Activated CD4-positive, alpha-beta T cell treated with anti-CD3 and anti-CD28 coated beads, Interleukin-2, amount 10 ng/mL, durations not matched to agents 7 days and 5 days (primary cell): ENCODE measurements around the gene CACNA2D3. TPM values are rescaled to one million over a fixed set of nuclear protein-coding genes. Genes with fewer than 3 reads are reported as not detected.

Source experiments
- CTCF ChIA-PET: fragments of 350-600 bp; sonication (Branson Sonifier 250); formaldehyde crosslinking; loops from one replicate; lab custom pipeline; 2021; ENCODE audit warnings: antibody characterized with exemption; lab: Charles Lee
- POLR2A ChIA-PET: fragments of 350-600 bp; sonication (Branson Sonifier 250); formaldehyde crosslinking; loops from one replicate; lab custom pipeline; 2021; ENCODE audit warnings: antibody characterized with exemption; lab: Charles Lee
- DNase-seq: peaks from one replicate; pipeline ENCODE4 v3.0.0-alpha.2; 2020
- H3K27ac Mint-ChIP-seq: one replicate; pipeline ENCODE4 v1.8.0; 2021; ENCODE audit warnings: mild to moderate bottlenecking, moderate library complexity, mixed read lengths
- H3K27me3 Mint-ChIP-seq: one replicate; pipeline ENCODE4 v1.8.0; 2021; ENCODE audit warnings: mixed read lengths
- H3K36me3 Mint-ChIP-seq: one replicate; pipeline ENCODE4 v1.8.0; 2021; ENCODE audit warnings: low read depth, mixed read lengths
- H3K4me1 Mint-ChIP-seq: one replicate; pipeline ENCODE4 v1.8.0; 2021; ENCODE audit warnings: mixed read lengths
- H3K4me3 Mint-ChIP-seq: one replicate; pipeline ENCODE4 v1.8.0; 2021; ENCODE audit warnings: mild to moderate bottlenecking, moderate library complexity, mixed read lengths
- H3K9me3 Mint-ChIP-seq: one replicate; pipeline ENCODE4 v1.8.0; 2021; ENCODE audit warnings: mixed read lengths
- total RNA-seq, 2 experiments: library from RNA; stranded (reverse); gene quantifications; one replicate each; pipeline ENCODE4 v1.2.3, GENCODE V29; 2021

The CACNA2D3 gene
- total RNA-seq, 2 experiments from 2014 or later, result not detected

GRCh38 chr3:55036883-55037577 lies 914.7 kb downstream of the CACNA2D3 start:
- POLR2A ChIA-PET, result no interaction called here
- H3K27ac Mint-ChIP-seq, result no peak overlapping the region
- H3K27me3 Mint-ChIP-seq, result no peaks in the 10 kb centered on the region
- H3K4me1 Mint-ChIP-seq, result no peaks in the 10 kb centered on the region
- DNase-seq, result no peak
- H3K9me3 Mint-ChIP-seq, result no peaks in the 10 kb centered on the region
- no peaks in the 10 kb centered on the region for H3K36me3 Mint-ChIP-seq
- no peak overlapping the region for H3K4me3 Mint-ChIP-seq
- CTCF ChIA-PET, result no interaction called here

- H3K36me3 Mint-ChIP-seq, result no peaks in the 10 kb centered on the region
- H3K4me3 Mint-ChIP-seq, result no peak overlapping the region
- ChIA-PET CTCF (no interaction called here), POLR2A (no interaction called here)
- H3K27ac Mint-ChIP-seq, result no peak overlapping the region
- H3K9me3 Mint-ChIP-seq, result no peaks in the 10 kb centered on the region
- no peaks in the 10 kb centered on the region for H3K4me1 Mint-ChIP-seq
- H3K27me3 Mint-ChIP-seq, result no peaks in the 10 kb centered on the region
- DNase-seq, result no peak
Measured at GRCh38 chr3:55042591-55042990, 920.2 kb downstream of the CACNA2D3 start.

GRCh38 chr3:55044486-55044885 lies 922.1 kb downstream of the CACNA2D3 start:
- H3K27ac Mint-ChIP-seq, result no peak overlapping the region
- H3K9me3 Mint-ChIP-seq, result no peaks in the 10 kb centered on the region
- DNase-seq, result no peak
- H3K4me1 Mint-ChIP-seq, result no peaks in the 10 kb centered on the region
- ChIA-PET POLR2A (no interaction called here), CTCF (no interaction called here)
- H3K27me3 Mint-ChIP-seq, result no peaks in the 10 kb centered on the region
- H3K36me3 Mint-ChIP-seq, result no peaks in the 10 kb centered on the region
- H3K4me3 Mint-ChIP-seq, result no peak overlapping the region

- POLR2A ChIA-PET, result no interaction called here
- H3K27me3 Mint-ChIP-seq, result peaks cover 1% of the 10 kb centered on the region
- peaks cover 2% of the 10 kb centered on the region for H3K9me3 Mint-ChIP-seq
- H3K36me3 Mint-ChIP-seq, result no peaks in the 10 kb centered on the region
- CTCF ChIA-PET, result no interaction called here
- no peak overlapping the region for H3K27ac Mint-ChIP-seq
- no peak overlapping the region for H3K4me3 Mint-ChIP-seq
- no peak for DNase-seq
- no peaks in the 10 kb centered on the region for H3K4me1 Mint-ChIP-seq
Measured at GRCh38 chr3:55059027-55059629, 936.8 kb downstream of the CACNA2D3 start.

GRCh38 chr3:55060896-55061719 lies 938.8 kb downstream of the CACNA2D3 start:
- POLR2A ChIA-PET, result no interaction called here
- Mint-ChIP-seq H3K36me3 (no peaks in the 10 kb centered on the region), H3K4me3 (no peak overlapping the region), H3K9me3 (peaks cover 2% of the 10 kb centered on the region), H3K4me1 (no peaks in the 10 kb centered on the region), H3K27ac (no peak overlapping the region), H3K27me3 (no peaks in the 10 kb centered on the region)
- CTCF ChIA-PET, result interaction anchor here (0.7 kb wide), 1 partner anchor 20 kb away, joined by 3 read pairs; no protein-coding TSS in a partner anchor
- DNase-seq, result no peak

- no peaks in the 10 kb centered on the region for H3K27me3 Mint-ChIP-seq
- H3K4me1 Mint-ChIP-seq, result no peaks in the 10 kb centered on the region
- H3K36me3 Mint-ChIP-seq, result no peaks in the 10 kb centered on the region
- H3K4me3 Mint-ChIP-seq, result no peak overlapping the region
- H3K9me3 Mint-ChIP-seq, result no peaks in the 10 kb centered on the region
- no peak for DNase-seq
- ChIA-PET CTCF (no interaction called here), POLR2A (no interaction called here)
- H3K27ac Mint-ChIP-seq, result no peak overlapping the region
Measured at GRCh38 chr3:55061720-55062034, 939.3 kb downstream of the CACNA2D3 start.

- Mint-ChIP-seq H3K27me3 (no peaks in the 10 kb centered on the region), H3K27ac (no peak overlapping the region), H3K9me3 (no peaks in the 10 kb centered on the region), H3K4me1 (no peaks in the 10 kb centered on the region), H3K4me3 (no peak overlapping the region), H3K36me3 (no peaks in the 10 kb centered on the region)
- DNase-seq, result no peak
- CTCF ChIA-PET, result no interaction called here
- POLR2A ChIA-PET, result no interaction called here
Measured at GRCh38 chr3:55064164-55064563, 941.8 kb downstream of the CACNA2D3 start.

GRCh38 chr3:55065331-55065730 lies 943.0 kb downstream of the CACNA2D3 start:
- CTCF ChIA-PET, result no interaction called here
- no peaks in the 10 kb centered on the region for H3K27me3 Mint-ChIP-seq
- H3K4me1 Mint-ChIP-seq, result no peaks in the 10 kb centered on the region
- no peaks in the 10 kb centered on the region for H3K36me3 Mint-ChIP-seq
- no peaks in the 10 kb centered on the region for H3K9me3 Mint-ChIP-seq
- POLR2A ChIA-PET, result no interaction called here
- H3K4me3 Mint-ChIP-seq, result no peak overlapping the region
- H3K27ac Mint-ChIP-seq, result no peak overlapping the region
- no peak for DNase-seq

- Mint-ChIP-seq H3K36me3 (no peaks in the 10 kb centered on the region), H3K27ac (no peak overlapping the region), H3K4me3 (no peak overlapping the region), H3K4me1 (no peaks in the 10 kb centered on the region), H3K9me3 (no peaks in the 10 kb centered on the region), H3K27me3 (no peaks in the 10 kb centered on the region)
- ChIA-PET POLR2A (no interaction called here), CTCF (no interaction called here)
- no peak for DNase-seq
Measured at GRCh38 chr3:55066551-55067047, 944.2 kb downstream of the CACNA2D3 start.

GRCh38 chr3:55069950-55070349 lies 947.6 kb downstream of the CACNA2D3 start:
- no peak for DNase-seq
- H3K4me1 Mint-ChIP-seq, result no peaks in the 10 kb centered on the region
- ChIA-PET CTCF (no interaction called here), POLR2A (no interaction called here)
- H3K27ac Mint-ChIP-seq, result no peak overlapping the region
- H3K9me3 Mint-ChIP-seq, result no peaks in the 10 kb centered on the region
- no peaks in the 10 kb centered on the region for H3K36me3 Mint-ChIP-seq
- H3K27me3 Mint-ChIP-seq, result no peaks in the 10 kb centered on the region
- no peak overlapping the region for H3K4me3 Mint-ChIP-seq

- no peak for DNase-seq
- ChIA-PET POLR2A (no interaction called here), CTCF (no interaction called here)
- Mint-ChIP-seq H3K27me3 (no peaks in the 10 kb centered on the region), H3K4me3 (no peak overlapping the region), H3K27ac (no peak overlapping the region), H3K9me3 (no peaks in the 10 kb centered on the region), H3K36me3 (no peaks in the 10 kb centered on the region), H3K4me1 (no peaks in the 10 kb centered on the region)
Measured at GRCh38 chr3:55074796-55075195, 952.4 kb downstream of the CACNA2D3 start.

GRCh38 chr3:55075846-55076245 lies 953.5 kb downstream of the CACNA2D3 start:
- ChIA-PET POLR2A (no interaction called here), CTCF (no interaction called here)
- H3K4me1 Mint-ChIP-seq, result no peaks in the 10 kb centered on the region
- no peak overlapping the region for H3K27ac Mint-ChIP-seq
- no peaks in the 10 kb centered on the region for H3K9me3 Mint-ChIP-seq
- no peak overlapping the region for H3K4me3 Mint-ChIP-seq
- H3K36me3 Mint-ChIP-seq, result no peaks in the 10 kb centered on the region
- H3K27me3 Mint-ChIP-seq, result no peaks in the 10 kb centered on the region
- DNase-seq, result no peak

- no peak overlapping the region for H3K27ac Mint-ChIP-seq
- H3K9me3 Mint-ChIP-seq, result no peaks in the 10 kb centered on the region
- no peaks in the 10 kb centered on the region for H3K36me3 Mint-ChIP-seq
- no peaks in the 10 kb centered on the region for H3K27me3 Mint-ChIP-seq
- ChIA-PET CTCF (no interaction called here), POLR2A (no interaction called here)
- no peak overlapping the region for H3K4me3 Mint-ChIP-seq
- no peak for DNase-seq
- H3K4me1 Mint-ChIP-seq, result no peaks in the 10 kb centered on the region
Measured at GRCh38 chr3:55077726-55078125, 955.4 kb downstream of the CACNA2D3 start.
